Measurements from ENCODE around the gene CHST8.
"Not testable (repeated sequence)": the region's sequence is repeated elsewhere in the genome, so short reads cannot be mapped to it uniquely, and the experiment has no call there.

Gene CHST8, protein sequence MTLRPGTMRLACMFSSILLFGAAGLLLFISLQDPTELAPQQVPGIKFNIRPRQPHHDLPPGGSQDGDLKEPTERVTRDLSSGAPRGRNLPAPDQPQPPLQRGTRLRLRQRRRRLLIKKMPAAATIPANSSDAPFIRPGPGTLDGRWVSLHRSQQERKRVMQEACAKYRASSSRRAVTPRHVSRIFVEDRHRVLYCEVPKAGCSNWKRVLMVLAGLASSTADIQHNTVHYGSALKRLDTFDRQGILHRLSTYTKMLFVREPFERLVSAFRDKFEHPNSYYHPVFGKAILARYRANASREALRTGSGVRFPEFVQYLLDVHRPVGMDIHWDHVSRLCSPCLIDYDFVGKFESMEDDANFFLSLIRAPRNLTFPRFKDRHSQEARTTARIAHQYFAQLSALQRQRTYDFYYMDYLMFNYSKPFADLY

DNA sequence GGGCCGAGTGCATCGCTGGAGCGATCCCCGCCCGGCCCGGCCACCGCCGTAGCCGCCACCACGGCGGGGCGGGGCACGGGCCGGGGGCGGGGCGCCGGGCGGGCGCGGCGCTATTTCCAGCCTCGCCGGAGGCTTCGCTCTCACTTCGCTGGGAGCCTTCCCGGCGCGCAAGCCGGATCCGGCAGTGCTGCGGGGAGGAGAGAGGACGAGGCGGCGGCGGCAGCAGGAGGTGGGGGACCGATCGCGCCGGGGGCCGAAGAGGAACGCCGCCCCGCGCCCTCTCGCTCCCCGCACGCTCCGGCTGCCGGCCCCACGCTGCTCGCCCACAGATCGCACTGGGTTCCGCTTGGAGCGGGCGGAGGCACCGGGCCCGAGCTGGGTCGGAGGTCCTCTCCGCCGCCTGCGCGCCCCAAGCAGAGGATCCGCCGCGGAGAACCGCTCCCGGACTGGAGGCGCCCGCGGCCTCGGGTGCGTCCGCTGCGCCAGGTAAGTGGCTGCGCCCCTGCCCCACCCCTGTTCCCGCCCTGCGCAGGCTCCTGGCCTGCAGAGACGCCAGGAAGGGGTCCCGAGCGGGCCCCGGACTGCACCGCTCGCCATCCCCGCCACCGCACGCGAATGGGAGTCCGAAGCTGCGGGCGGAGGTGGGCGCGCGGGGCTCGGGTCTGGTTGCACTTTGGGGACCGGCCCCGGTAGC, at the start of gene CHST8:
Gene CHST8, plus strand, starts transcription at position 143 of the 694 bp plus-strand sequence. CDS start 67,309 bp downstream, outside the sequence.
- DNase-seq (ENCODE audit: extremely low spot score, insufficient read length, low read depth) (no peak), FAIRE-seq (no peak)

DNA sequence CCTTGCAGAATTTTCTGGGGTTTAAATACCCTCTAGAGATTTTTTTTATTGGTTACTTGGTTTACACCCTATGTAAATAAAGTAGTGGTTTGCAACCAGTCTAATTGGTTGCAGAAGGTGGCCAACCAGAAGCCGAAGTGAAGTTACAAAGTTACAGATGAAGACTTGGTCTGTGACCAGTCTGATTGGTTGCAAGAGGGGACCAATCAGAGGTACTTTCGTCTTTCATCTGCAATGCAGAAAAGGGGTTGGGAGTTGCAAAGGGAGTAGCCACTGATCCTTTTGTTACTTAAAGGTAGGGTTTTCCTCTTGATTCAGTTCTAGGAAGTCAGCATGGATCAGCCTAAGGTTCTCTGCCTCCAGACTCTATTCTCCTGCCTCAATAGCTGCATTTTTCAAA, 48.8 kb upstream of the CHST8 start:
- FAIRE-seq = no peak
- no peak for DNase-seq (ENCODE audit: extremely low spot score, insufficient read length, low read depth)

DNA sequence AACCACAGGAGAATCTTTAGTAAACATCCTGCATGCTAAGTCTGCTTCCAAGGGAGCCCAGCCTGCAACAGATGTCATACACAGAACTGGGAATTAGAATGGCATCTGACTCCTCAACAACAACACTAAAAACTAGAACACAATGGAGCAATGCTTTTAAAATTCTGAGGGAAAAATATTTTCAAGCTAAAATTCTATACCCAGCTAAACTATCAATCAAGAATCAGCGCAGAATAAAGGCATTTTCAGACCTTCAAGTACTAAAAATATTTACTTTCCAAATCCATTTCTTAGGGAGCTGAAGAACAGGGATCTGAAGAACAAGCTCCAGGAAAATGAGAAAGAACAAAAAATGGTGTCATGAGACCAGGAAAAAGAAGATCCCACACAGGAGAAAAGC, 46.9 kb upstream of the CHST8 start:
- FAIRE-seq (no peak), DNase-seq (ENCODE audit: extremely low spot score, insufficient read length, low read depth) (no peak)

DNA sequence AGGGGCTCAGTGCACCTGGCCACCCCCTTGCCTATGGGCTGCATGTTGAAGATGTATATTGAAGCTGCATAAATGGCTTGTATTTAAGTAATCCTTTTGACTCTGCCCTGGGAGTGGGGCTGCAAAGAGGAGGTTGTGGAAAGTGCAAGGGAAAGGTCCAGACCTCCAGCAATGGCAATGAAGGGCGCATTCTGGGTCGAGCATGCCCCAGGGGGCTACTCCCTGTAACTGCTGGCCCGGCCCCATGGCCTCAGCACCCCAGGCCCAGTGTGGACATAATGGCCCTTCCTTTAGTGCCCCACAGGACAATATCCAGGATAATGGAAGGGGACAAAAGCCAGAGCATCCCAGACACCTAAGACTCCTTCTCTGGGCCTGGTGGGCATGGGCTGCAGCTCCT, 43.1 kb upstream of the CHST8 start:
- DNase-seq (ENCODE audit: extremely low spot score, insufficient read length, low read depth) (no peak), FAIRE-seq (no peak)

DNA sequence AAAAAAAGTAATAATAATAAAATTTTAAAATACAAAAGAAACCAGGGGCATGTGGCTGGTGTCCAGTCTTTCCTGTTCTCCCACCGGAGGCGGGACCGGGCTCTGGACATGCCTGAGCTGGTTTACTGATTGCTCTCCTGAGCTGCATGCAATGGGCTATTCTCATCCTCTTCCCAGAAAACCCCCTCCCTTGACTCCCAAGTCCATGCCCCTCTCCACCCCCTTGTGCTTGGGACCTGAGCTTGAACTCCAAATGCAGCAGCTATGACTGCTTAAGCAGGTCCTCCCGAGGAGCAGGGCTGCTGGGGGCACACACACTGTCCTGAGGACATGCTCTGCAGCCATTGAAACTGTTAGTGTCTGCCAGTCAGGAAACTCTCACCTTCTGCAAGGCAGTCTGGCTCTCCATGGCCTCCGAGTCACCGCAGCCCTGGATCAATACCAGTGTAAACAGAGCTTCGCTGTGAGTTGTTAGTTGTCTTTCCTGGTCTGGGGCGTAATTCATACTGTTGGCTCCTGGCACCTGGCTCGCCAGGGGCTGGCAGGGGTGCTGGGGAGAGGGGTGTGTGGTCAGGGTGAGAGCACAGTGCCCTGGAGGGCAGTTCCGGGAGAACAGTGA, 41.6 kb upstream of the CHST8 start:
- DNase-seq (ENCODE audit: extremely low spot score, insufficient read length, low read depth) (no peak), FAIRE-seq (no peak)

DNA sequence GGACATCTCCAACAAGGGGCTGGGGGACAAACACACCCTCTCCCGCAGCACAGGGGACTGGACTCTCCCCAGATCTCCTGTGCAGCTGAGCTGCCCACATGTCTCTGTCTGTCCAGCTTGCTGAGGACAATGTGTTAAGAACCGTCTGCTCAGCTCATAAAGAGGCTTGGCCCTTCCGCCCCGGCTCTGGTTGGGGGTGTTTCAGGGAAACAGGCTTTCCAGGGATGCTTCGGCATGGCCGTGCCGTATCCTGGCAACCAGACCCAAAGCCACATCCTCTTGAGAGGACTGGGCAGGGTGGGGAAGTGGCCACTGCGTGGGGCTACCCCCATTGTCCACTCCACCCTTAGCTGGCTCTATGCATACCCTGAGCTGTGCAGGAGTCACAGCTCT, 41.1 kb upstream of the CHST8 start:
- no peak for DNase-seq (ENCODE audit: extremely low spot score, insufficient read length, low read depth)
- FAIRE-seq = no peak

DNA sequence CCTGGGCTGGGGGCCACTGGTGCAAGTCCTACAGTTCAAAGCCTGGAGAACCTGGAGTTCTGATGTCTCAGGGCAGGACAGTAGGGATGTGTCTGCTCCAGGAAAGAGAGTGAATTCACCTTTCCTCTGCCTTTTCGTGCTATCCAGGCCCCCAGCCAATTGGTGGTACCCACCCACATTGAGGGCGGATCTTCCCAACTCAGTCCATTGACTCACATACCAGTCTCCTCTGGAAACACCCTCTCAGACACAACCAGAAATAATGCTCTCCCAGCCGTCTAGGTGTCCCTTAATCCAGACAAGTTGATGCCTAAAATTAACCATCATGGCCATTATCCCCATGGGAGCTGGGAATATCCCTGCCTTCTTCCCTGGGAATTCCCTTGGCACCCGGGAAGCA, 38.8 kb upstream of the CHST8 start:
- FAIRE-seq (no peak), DNase-seq (ENCODE audit: extremely low spot score, insufficient read length, low read depth) (no peak)

DNA sequence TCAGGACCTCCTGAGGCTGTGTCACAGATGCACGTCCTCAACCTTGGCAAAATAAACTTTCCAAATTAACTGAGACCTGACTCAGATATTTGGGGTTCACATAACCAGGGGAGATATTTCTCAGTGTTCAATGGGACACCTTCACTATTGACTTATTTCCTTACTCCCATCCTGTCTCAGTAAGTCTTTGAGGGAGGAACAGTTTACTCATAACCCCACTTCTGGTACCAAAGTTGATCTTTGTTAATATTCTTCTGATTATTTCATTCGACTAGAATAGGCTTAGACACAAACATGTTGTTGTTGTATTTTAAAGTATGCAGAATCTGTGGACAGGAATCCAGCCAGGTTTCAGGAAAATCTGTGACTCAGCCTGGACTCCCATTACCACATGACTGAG, 34.6 kb upstream of the CHST8 start:
- DNase-seq (ENCODE audit: extremely low spot score, insufficient read length, low read depth) (no peak), FAIRE-seq (no peak)

DNA sequence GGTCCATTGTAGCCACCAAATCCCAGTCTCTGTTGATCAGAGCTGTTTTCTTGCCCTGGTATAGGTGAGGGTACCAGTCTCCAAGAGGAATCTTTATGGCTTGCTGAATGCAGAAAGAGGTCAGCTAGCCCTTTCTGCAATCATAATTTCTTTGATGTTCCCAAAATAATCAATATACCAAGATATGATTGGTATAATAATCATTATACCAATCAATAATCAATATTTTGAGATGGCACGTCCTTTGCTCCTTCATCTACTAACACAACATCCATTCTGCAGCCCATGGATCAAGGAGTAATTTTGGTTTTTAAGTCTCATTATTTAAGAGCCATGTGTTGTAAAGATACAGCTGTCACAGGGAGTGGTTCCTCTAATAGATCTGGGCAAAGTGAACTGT, 31.5 kb upstream of the CHST8 start:
- FAIRE-seq (no peak), DNase-seq (ENCODE audit: extremely low spot score, insufficient read length, low read depth) (no peak)

DNA sequence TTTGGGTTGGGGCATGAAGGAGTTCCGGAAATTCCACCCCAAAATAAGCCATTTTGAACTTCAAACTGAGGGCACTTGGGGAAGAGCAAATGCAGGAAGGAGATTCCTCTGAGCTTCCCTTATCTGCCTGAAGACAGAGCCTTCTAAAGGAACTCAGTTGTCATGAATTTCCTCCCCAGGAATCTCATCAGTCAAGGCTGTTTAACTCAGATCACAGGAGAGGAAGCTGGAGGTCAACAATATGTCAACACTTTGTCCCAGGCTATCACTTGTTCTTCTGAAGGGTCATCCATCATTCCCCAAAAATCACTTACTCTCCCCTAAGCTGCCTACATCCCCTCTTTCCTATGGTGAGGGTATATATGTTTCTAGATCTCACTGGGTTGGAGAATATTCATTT, 26.0 kb upstream of the CHST8 start:
- FAIRE-seq (no peak), DNase-seq (ENCODE audit: extremely low spot score, insufficient read length, low read depth) (no peak)

DNA sequence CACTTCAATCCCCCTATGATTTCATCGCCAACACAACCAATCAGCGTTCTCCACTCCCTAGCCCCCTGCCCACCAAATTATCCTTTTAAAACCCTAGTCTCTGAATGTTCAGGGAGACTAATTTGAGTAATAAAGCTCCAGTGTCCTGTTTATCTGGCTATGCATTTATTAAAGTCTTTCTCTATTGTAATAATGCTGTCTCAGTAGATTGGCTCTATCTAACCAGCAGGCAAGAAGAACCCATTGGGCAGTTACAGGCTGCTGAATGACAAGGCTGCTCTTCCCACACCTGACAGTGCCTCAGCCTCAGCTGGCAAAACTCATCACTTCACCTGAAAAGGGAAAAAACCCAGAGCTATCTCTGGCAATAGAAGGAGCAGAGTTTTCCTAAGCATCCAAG, 20.2 kb upstream of the CHST8 start:
- DNase-seq (ENCODE audit: extremely low spot score, insufficient read length, low read depth) (no peak), FAIRE-seq (no peak)

DNA sequence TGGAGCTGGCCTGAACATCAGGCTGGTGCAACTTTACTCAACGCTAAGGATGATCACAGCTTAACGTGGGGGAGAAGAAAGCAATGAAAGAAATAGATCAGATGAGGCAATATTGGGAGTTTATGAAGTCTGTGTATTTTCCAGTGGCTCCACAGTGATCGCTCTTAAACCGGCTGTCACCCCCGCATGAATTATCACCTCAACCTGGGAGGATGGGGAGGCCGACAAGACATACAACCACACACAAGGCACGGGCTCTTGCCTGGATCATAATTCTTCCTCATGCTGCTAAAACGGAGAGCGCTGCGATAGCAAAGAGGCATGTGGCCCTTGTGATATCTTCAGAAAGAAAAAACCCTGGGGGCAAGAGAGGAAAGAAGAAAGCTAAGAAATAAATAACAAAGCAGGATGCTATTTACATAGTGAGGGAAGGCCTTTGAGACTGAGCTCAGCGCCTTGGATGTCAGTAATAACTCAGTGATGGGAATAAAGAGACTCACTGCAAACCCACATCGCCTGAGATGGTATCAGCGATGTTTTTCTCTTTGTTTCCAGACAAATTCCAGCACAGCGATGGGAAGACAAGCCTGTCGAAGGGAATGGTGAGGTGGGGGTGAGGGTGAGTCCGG, 19.1 kb upstream of the CHST8 start:
- no peak for FAIRE-seq
- no peak for DNase-seq (ENCODE audit: extremely low spot score, insufficient read length, low read depth)

DNA sequence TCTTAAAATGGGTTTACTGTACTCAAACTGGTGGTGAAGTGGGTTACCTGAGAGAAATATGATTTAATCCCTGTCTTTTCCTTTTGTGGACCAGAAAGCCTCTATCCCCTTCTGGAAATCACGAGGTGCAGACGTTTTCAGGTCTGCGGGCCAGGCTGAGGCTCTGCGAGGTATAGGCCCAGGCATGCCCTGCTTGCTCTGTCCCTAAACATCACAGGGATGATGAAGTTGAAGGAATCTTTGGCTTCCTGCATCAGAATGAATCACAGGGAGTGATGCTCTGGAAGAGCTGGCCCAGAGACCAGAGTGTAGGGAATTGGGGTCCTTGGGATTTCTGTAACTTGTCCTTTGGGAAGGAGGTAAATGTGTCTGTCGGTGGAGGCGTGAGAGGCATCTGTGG, 18.4 kb upstream of the CHST8 start:
- FAIRE-seq (no peak), DNase-seq (ENCODE audit: extremely low spot score, insufficient read length, low read depth) (no peak)

DNA sequence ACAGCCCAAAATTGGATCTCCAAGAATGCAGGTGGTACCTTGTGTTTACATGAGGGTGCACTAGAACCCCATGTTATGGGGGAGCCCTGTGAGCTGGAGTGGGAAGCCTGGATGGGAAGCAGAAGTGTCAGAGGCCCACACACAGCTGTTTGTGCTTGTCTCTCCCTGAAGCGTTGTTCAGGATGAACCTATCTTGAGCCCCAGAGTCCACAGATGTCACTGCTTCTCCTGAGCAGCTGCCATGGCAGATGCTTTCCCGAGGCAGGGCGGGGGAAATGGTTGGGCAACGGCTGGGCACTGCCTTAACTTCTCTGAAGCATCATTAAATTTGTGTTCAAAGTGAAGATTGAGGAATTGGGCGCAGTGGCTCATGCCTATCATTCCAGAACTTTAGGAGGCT, 17.1 kb upstream of the CHST8 start:
- no peak for FAIRE-seq
- no peak for DNase-seq (ENCODE audit: extremely low spot score, insufficient read length, low read depth)

DNA sequence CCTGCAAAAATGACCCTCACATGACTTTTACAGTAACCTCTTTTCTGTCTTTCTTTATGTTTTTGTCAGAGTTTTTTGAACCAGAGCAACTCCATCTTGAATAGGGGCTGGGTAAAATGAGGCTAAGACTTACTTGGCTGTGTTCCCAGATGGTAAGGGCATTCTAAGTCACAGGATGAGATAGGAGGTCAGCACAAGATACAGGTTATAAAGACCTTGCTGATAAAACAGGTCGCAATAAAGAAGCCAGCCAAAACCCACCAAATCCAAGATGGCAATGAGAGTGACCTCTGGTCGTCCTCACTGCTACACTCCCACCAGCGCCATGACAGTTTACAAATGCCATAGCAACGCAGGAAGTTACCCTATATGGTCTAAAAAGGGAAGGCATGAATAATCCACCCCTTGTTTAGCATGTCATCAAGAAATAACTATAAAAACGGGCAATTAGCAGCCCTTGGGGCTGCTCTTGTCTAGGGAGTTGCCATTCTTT, 15.9 kb upstream of the CHST8 start:
- FAIRE-seq; DNase-seq (ENCODE audit: extremely low spot score, insufficient read length, low read depth): not testable (repeated sequence)

DNA sequence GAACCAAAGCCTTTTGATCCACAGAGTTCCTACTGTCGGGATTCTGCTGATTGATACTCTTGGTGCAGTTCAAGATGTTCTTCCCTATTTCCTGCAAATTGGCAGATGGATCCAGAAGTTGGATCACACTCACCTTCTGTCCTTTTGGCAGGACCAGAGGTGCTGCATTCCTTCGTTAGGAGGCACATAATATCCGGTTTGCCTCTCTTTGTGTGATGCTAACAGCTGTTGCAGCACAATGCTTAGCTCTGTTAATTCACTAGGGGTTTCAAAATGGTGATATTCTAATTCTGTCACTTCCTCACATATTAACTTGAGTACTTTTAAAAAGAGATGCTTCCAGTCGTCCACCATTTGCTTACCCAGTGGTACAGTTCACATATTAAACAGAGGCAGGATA, 15.2 kb upstream of the CHST8 start:
- FAIRE-seq (no peak), DNase-seq (ENCODE audit: extremely low spot score, insufficient read length, low read depth) (no peak)

DNA sequence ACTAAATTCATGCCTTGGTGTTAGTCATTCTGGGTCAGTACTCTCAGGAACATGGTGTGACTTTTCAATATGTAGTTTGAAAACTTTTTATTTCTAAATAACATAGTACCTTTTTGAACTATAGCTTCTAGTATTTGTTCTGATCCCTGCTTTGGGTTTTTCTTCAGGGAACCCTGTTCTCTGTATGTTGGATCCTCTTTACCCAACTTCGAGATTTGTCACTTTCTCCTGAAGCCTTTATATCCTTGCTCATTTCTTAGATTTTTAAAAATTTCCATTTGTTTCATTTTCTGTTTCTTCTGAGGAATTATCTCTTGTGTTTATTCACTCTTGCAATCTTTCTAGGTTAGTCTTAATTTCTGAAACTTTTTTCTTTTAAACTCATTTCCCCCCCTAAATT, 12.4 kb upstream of the CHST8 start:
- FAIRE-seq = no peak
- no peak for DNase-seq (ENCODE audit: extremely low spot score, insufficient read length, low read depth)

DNA sequence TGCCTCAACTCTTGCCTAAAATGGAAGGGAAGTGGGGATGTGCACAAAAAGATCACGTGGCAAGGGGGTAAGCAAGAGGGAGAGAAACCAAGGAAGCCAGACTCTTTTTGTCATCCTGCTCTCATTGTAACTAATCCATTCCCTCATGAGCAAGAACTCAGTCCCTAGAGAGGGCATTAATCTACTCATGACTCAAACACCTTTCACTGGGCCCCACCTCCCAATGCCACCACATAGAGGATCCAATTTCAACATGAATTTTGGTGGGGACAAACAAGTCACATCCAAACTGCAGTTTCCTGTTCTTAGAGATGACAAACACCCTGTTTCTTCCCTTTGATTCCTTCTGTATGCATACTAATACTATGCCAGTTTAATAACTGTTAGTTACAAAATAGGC, 11.2 kb upstream of the CHST8 start:
- FAIRE-seq = no peak

DNA sequence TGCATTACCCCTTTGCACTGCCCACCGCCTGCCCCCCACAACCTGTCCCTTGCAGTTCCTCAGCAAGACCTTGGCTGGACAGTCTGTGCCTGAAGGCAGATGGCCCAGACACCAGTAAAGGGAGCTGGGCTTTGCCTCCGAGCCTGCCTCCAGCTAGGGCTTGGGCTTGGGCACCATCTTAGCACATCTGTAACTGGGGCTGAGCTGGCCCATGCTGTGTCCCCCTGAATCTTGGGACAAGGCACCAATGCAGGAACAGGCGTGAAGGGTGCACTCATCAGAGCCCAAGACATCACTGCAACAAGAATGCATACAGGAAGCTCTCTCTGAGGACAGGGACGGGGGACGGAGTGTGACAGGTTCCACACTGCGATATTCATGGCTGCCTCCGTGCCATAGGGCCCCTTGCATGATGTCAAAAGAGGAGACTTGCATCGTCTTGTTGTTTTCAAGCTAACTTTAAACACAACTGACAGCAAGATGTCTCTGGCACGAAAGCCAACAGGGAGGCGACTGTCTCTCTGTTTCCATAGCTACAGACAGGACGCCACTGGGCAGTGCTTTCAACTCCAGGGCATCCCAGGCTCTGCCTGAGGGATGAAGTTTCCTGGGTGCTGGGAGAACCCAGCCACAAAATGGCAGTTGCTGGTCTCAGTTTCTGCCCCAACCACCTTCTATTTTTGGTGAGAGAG, 8.7 kb upstream of the CHST8 start:
- FAIRE-seq = no peak
- no peak for DNase-seq (ENCODE audit: extremely low spot score, insufficient read length, low read depth)

More for the DNA sequence above, 11.2 kb upstream of the CHST8 start:
- no peak for DNase-seq (ENCODE audit: extremely low spot score, insufficient read length, low read depth)

DNA sequence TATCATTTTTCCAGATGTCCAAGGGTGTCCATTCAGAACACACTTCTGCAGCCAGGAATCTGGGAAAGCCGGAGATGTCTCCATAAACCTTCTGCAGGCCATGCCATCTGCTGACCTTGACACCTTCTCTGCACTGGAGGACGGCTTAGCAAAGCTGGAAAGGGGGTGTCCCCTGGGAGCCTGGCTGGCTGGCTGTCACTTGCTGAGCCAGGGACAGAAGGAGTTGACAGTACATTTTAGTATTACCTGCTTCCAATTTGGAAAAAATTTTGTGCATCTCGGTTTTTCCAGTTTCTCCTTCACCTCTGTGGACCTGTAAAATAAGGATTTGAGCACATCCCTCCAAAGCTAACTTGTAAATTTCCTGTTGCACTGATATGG, 8.1 kb upstream of the CHST8 start:
- DNase-seq (ENCODE audit: extremely low spot score, insufficient read length, low read depth) (no peak), FAIRE-seq (no peak)

Measured in GM18507 (cell line).